ENCODE measurements around the gene HOXD13.

HOXD13 gene

GRCh38 chr2:176066645-176067588 is 25.6 kb upstream of the HOXD13 start:
- ChIA-PET CTCF (no interaction called here), POLR2A (no interaction called here)
- Histone ChIP-seq H3K4me1 (ENCODE audit: control insufficient read depth, insufficient read depth, low read length) (no peaks in the 10 kb centered on the region), H3K27ac (ENCODE audit: extremely low read depth, low read depth, low read length) (no peak overlapping the region), H3K9me3 (ENCODE audit: control insufficient read depth, insufficient read depth, low read depth, low read length) (no peaks in the 10 kb centered on the region), H3K36me3 (ENCODE audit: control insufficient read depth in 2 of 2, insufficient read depth in 1 of 2, low read length in 2 of 2) (no peaks in the 10 kb centered on the region), H3K4me3 (ENCODE audit: low read depth, low read length) (no peak overlapping the region)
- TF ChIP-seq PRDM4 (tag by site-specific recombination; IDR thresholded peaks at IDR 0.05), result no peak
- no peak for TF ChIP-seq ELK4 (IDR thresholded peaks at IDR 0.05; ENCODE audit: borderline replicate concordance, low read depth, low read length)
- no peak for TF ChIP-seq RBAK (tag by site-specific recombination; IDR thresholded peaks at IDR 0.05)
- TF ChIP-seq KLF8 (tag by site-specific recombination; IDR thresholded peaks at IDR 0.05), result no peak
- TF ChIP-seq ZNF114 (tag by site-specific recombination; IDR thresholded peaks at IDR 0.05), result no peak
- no peak for TF ChIP-seq ZBTB26 (tag by site-specific recombination; optimal IDR thresholded peaks at IDR 0.05)
- no peak for TF ChIP-seq ZNF677 (tag by site-specific recombination; IDR thresholded peaks at IDR 0.05)
- no peak for TF ChIP-seq ZNF473 (tag by site-specific recombination; IDR thresholded peaks at IDR 0.05)
- no peak for TF ChIP-seq GLIS1 (tag by site-specific recombination; IDR thresholded peaks at IDR 0.05)
- TF ChIP-seq YY1 (tag by site-specific recombination; IDR thresholded peaks at IDR 0.05), result no peak

- TF ChIP-seq WT1 (tag by site-specific recombination; IDR thresholded peaks at IDR 0.05), result no peak
- TF ChIP-seq ZNF280C (tag by site-specific recombination; IDR thresholded peaks at IDR 0.05), result no peak
- TF ChIP-seq YY1 (tag by site-specific recombination; IDR thresholded peaks at IDR 0.05), result no peak
- no peak for TF ChIP-seq EGR2 (tag by site-specific recombination; IDR thresholded peaks at IDR 0.05; ENCODE audit: low read depth)
- no peaks in the 10 kb centered on the region for H3K36me3 ChIP-seq (ENCODE audit: control insufficient read depth in 2 of 2, insufficient read depth in 1 of 2, low read length in 2 of 2)
- POLR2A ChIA-PET, result no interaction called here
- H3K9me3 ChIP-seq (ENCODE audit: control insufficient read depth, insufficient read depth, low read depth, low read length), result no peaks in the 10 kb centered on the region
- CTCF ChIA-PET, result no interaction called here
- no peaks in the 10 kb centered on the region for H3K4me1 ChIP-seq (ENCODE audit: control insufficient read depth, insufficient read depth, low read length)
- H3K4me3 ChIP-seq (ENCODE audit: low read depth, low read length), result no peak overlapping the region
- H3K27ac ChIP-seq (ENCODE audit: extremely low read depth, low read depth, low read length), result no peak overlapping the region
Observed at GRCh38 chr2:176067589-176068418, 24.7 kb upstream of the HOXD13 start.
